Trophoblast cell (in vitro differentiated cells and primary cell): Measurements from ENCODE around the gene NME7.

Experiments used
- DNase-seq, 2 donors: peaks; one replicate each; pipeline ENCODE4 v3.0.0-alpha.2; 2016
- H2AFZ ChIP-seq: 2 replicates; pipeline ENCODE4 v1.6.1; 2013; ENCODE audit warnings: low read length, moderate library complexity, mild to moderate bottlenecking; ENCODE audit not compliant: insufficient read depth, poor library complexity
- H2AK5ac ChIP-seq: 2 replicates; pipeline ENCODE4 v1.6.1; 2013; ENCODE audit warnings: mild to moderate bottlenecking, low read length
- H2BK120ac ChIP-seq: 2 replicates; pipeline ENCODE4 v1.6.1; 2013; ENCODE audit warnings: low read length, mild to moderate bottlenecking, moderate library complexity; ENCODE audit not compliant: insufficient read depth, poor library complexity
- H2BK12ac ChIP-seq: 2 replicates; pipeline ENCODE4 v1.6.1; 2013; ENCODE audit warnings: mild to moderate bottlenecking, low read length, moderate library complexity
- H2BK5ac ChIP-seq: 2 replicates; pipeline ENCODE4 v1.6.1; 2013; ENCODE audit warnings: low read length, low read depth, moderate library complexity, mild to moderate bottlenecking; ENCODE audit not compliant: poor library complexity
- H3K14ac ChIP-seq: 2 replicates; pipeline ENCODE4 v1.6.1; 2013; ENCODE audit warnings: mild to moderate bottlenecking, low read length
- H3K18ac ChIP-seq: 2 replicates; pipeline ENCODE4 v1.6.1; 2013; ENCODE audit warnings: mild to moderate bottlenecking, low read length
- H3K23ac ChIP-seq: 2 replicates; pipeline ENCODE4 v1.6.1; 2013; ENCODE audit warnings: low read length
- H3K27ac ChIP-seq: 2 replicates; pipeline ENCODE4 v1.5.1; 2013; ENCODE audit warnings: low read depth, mild to moderate bottlenecking, inconsistent platforms, low read length, moderate library complexity
- H3K27me3 ChIP-seq: 2 replicates; pipeline ENCODE4 v1.6.1; 2013; ENCODE audit warnings: inconsistent platforms, mild to moderate bottlenecking, low read length, moderate library complexity; ENCODE audit not compliant: insufficient read depth
- H3K36me3 ChIP-seq, 2 experiments: 1 replicate in 1 of 2; 2 replicates in 1 of 2; pipeline ENCODE4 v1.6.1; 2013; ENCODE audit warnings: low read length in 2 of 2, mild to moderate bottlenecking in 2 of 2, moderate library complexity in 1 of 2; ENCODE audit not compliant: insufficient read depth in 2 of 2, control insufficient read depth in 1 of 2
- H3K4ac ChIP-seq: 2 replicates; pipeline ENCODE4 v1.6.1; 2013; ENCODE audit warnings: low read depth, mild to moderate bottlenecking, low read length, moderate library complexity
- H3K4me1 ChIP-seq, 2 experiments: 1 replicate in 1 of 2; 2 replicates in 1 of 2; pipeline ENCODE4 v1.6.1; 2013; ENCODE audit warnings: low read length in 2 of 2, mild to moderate bottlenecking in 2 of 2, moderate library complexity in 1 of 2; ENCODE audit not compliant: insufficient read depth in 2 of 2, control insufficient read depth in 1 of 2
- H3K4me2 ChIP-seq: 2 replicates; pipeline ENCODE4 v1.6.1; 2013; ENCODE audit warnings: inconsistent platforms, mild to moderate bottlenecking, low read length, moderate library complexity
- H3K4me3 ChIP-seq: 2 replicates; pipeline ENCODE4 v1.5.1; 2013; ENCODE audit warnings: mild to moderate bottlenecking, low read depth, low read length, inconsistent platforms
- H3K79me1 ChIP-seq: one replicate; pipeline ENCODE4 v1.6.1; 2013; ENCODE audit warnings: low read length
- H3K79me2 ChIP-seq: 2 replicates; pipeline ENCODE4 v1.6.1; 2013; ENCODE audit warnings: low read length, mild to moderate bottlenecking; ENCODE audit not compliant: control insufficient read depth, insufficient read depth, poor library complexity
- H3K9ac ChIP-seq: 2 replicates; pipeline ENCODE4 v1.6.1; 2013; ENCODE audit warnings: mild to moderate bottlenecking, low read length
- H3K9me3 ChIP-seq: 2 replicates; pipeline ENCODE4 v1.6.1; 2013; ENCODE audit warnings: low read depth, mild to moderate bottlenecking, control low read depth, inconsistent platforms, low read length; ENCODE audit not compliant: insufficient read depth
- H4K12ac ChIP-seq: 2 replicates; pipeline ENCODE4 v1.6.1; 2013; ENCODE audit warnings: low read depth, mild to moderate bottlenecking, low read length, moderate library complexity
- H4K8ac ChIP-seq: 2 replicates; pipeline ENCODE4 v1.6.1; 2013; ENCODE audit warnings: low read depth, mild to moderate bottlenecking, low read length, moderate library complexity
- H4K91ac ChIP-seq: one replicate; pipeline ENCODE4 v1.6.1; 2013; ENCODE audit warnings: low read depth, mild to moderate bottlenecking, low read length, moderate library complexity
- WGBS: extraction: QIAGEN DNeasy Blood & Tissue Kit; methylation state at CpG from one replicate; pipeline ENCODE4 v1.1.7; 2013; ENCODE audit warnings: missing lambda C conversion rate; ENCODE audit not compliant: insufficient read length, insufficient coverage; ENCODE audit errors: extremely low coverage; 5-methylcytosine and 5-hydroxymethylcytosine counted together

The NME7 gene

DNA sequence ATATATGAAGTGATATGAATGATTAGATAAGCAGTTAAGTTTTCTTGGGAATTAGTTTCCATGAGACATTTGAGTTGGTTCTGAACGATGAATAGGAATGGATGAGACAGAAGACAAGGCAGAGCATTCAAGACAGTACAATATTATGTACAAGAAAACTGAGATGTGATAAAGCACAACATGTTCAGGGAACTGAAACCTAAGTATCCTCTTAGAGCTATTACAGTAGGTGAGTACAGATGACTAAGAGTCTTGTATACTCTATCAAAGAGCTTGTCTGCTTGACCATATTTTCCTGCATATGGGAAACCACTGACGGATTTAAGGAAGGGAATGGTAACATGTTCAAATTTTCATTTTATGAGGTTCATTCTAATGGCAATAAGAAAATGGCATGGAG lies 61.6 kb downstream of the NME7 start:
- peaks cover 0 to 3% of the 10 kb centered on the region in 2 experiments for H3K4me1 ChIP-seq
- H3K27ac ChIP-seq, result no peak overlapping the region
- no peak overlapping the region for H2BK5ac ChIP-seq
- H3K27me3 ChIP-seq, result no peaks in the 10 kb centered on the region
- no peak overlapping the region for H3K23ac ChIP-seq
- H2AK5ac ChIP-seq, result no peak overlapping the region
- no peak overlapping the region for H4K12ac ChIP-seq
- H2BK12ac ChIP-seq, result no peak overlapping the region
- H3K79me2 ChIP-seq, result no peaks in the 10 kb centered on the region
- no CpG with 5 or more reads among the region's 2 CpGs for WGBS
- H3K4me3 ChIP-seq, result no peak overlapping the region
- H4K8ac ChIP-seq, result no peak overlapping the region
- H2AFZ ChIP-seq, result no peak overlapping the region
- no peak overlapping the region for H3K4ac ChIP-seq
- DNase-seq, result no peak
- no peak overlapping the region for H3K18ac ChIP-seq
- H3K4me2 ChIP-seq, result no peak overlapping the region
- H2BK120ac ChIP-seq, result no peak overlapping the region
- no peak overlapping the region for H3K9ac ChIP-seq
- no peaks in the 10 kb centered on the region for H3K36me3 ChIP-seq
- no peaks in the 10 kb centered on the region for H3K9me3 ChIP-seq
- H3K79me1 ChIP-seq, result no peaks in the 10 kb centered on the region
- no peak overlapping the region for H4K91ac ChIP-seq
- no peak overlapping the region for H3K14ac ChIP-seq

DNA sequence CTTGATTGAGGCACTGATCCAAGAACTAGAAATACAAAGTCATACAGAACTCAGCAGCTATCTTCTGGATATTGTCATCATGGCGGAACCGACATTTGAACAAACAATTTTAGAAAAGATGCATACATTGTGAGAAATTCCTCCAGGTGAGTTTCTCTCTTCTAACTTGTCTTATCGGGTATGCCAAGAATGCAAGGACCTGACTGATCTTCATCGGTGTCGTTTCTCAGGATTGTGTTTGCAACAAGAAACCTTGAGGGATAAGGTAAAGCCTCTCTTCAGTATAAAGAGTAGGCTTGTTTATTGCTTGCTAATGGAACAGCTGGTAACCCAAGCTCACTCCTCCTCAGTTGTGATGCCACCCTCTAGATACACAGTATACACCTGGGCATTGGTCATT lies 62.2 kb downstream of the NME7 start:
- no peak overlapping the region for H3K18ac ChIP-seq
- H3K23ac ChIP-seq, result no peak overlapping the region
- H2BK12ac ChIP-seq, result no peak overlapping the region
- no peak overlapping the region for H3K14ac ChIP-seq
- no peak overlapping the region for H4K91ac ChIP-seq
- no peak overlapping the region for H2BK120ac ChIP-seq
- no peak overlapping the region for H2AFZ ChIP-seq
- no peaks in the 10 kb centered on the region for H3K27me3 ChIP-seq
- H3K4me3 ChIP-seq, result no peak overlapping the region
- H2BK5ac ChIP-seq, result no peak overlapping the region
- no peaks in the 10 kb centered on the region for H3K36me3 ChIP-seq
- no peaks in the 10 kb centered on the region for H3K9me3 ChIP-seq
- no peak overlapping the region for H4K12ac ChIP-seq
- no peak overlapping the region for H3K27ac ChIP-seq
- peak; percentile 7 to 67 for DNase-seq
- H2AK5ac ChIP-seq, result no peak overlapping the region
- no peak overlapping the region for H3K4ac ChIP-seq
- no peak overlapping the region for H4K8ac ChIP-seq
- H3K79me1 ChIP-seq, result no peaks in the 10 kb centered on the region
- H3K4me2 ChIP-seq, result no peak overlapping the region
- WGBS, result no CpG with 5 or more reads among the region's 5 CpGs
- no peak overlapping the region for H3K9ac ChIP-seq
- H3K4me1 ChIP-seq, result peaks cover 0 to 3% of the 10 kb centered on the region in 2 experiments
- no peaks in the 10 kb centered on the region for H3K79me2 ChIP-seq

DNA sequence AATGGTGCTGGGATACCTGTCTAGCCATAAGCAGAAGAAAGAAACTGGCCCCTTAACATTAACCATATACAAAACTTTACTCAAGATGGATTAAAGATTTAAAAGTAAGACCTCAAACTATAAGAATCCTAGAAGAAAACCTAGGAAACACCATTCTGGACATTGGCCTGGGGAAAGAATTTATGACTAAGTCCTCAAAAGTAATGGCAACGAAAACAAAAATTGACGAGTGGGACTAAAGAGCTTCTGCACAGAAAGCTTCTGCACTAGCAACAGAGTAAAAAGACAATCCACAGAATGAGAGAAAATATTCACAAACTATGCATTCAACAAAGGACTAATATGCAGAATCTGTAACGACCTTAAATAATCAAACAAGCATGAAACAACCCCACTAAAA lies 66.7 kb downstream of the NME7 start:
- Histone ChIP-seq H3K27me3 (no peaks in the 10 kb centered on the region), H2BK120ac (no peak overlapping the region), H2AK5ac (no peak overlapping the region), H2BK12ac (no peak overlapping the region), H2AFZ (no peak overlapping the region), H3K18ac (no peak overlapping the region), H3K23ac (no peak overlapping the region), H3K9ac (no peak overlapping the region), H4K12ac (no peak overlapping the region), H3K14ac (no peak overlapping the region), H3K9me3 (no peaks in the 10 kb centered on the region), H3K79me2 (no peaks in the 10 kb centered on the region), H3K79me1 (no peaks in the 10 kb centered on the region), H3K27ac (no peak overlapping the region), H2BK5ac (no peak overlapping the region), H3K4ac (no peak overlapping the region), H4K8ac (no peak overlapping the region), H3K36me3 (no peaks in the 10 kb centered on the region), H3K4me2 (no peak overlapping the region), H4K91ac (no peak overlapping the region), H3K4me1 (peaks cover 0 to 3% of the 10 kb centered on the region in 2 experiments), H3K4me3 (no peak overlapping the region)
- no peak for DNase-seq
- WGBS, result no CpG with 5 or more reads among the region's 3 CpGs

DNA sequence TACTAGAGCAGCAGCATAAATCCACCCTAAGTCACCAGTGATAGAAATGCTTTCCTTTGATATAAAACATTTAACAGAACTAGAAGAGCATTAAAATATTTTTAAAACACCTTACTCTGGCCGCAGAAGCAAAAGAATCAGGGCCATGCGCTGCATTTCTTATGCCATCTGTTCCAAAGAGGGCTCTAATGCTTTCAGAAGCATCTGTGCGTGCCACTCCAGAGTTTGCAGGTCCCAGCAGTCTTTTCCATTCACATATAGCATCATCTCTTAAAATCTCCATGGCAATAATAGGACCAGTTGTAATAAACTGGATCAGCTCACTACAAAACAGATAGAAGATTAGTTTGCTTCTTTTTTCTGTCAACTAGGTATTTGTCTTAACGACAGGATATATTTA lies 69.2 kb downstream of the NME7 start:
- Histone ChIP-seq H3K27ac (no peak overlapping the region), H2BK12ac (no peak overlapping the region), H3K4ac (no peak overlapping the region), H3K18ac (no peak overlapping the region), H4K12ac (no peak overlapping the region), H3K4me3 (no peak overlapping the region), H3K79me1 (no peaks in the 10 kb centered on the region), H3K9me3 (no peaks in the 10 kb centered on the region), H2BK5ac (no peak overlapping the region), H3K79me2 (no peaks in the 10 kb centered on the region), H2AK5ac (no peak overlapping the region), H2BK120ac (no peak overlapping the region), H3K9ac (no peak overlapping the region), H3K4me2 (no peak overlapping the region), H4K91ac (no peak overlapping the region), H3K23ac (no peak overlapping the region), H3K27me3 (no peaks in the 10 kb centered on the region), H4K8ac (no peak overlapping the region), H3K4me1 (no peaks in the 10 kb centered on the region), H3K36me3 (no peaks in the 10 kb centered on the region), H3K14ac (no peak overlapping the region), H2AFZ (no peak overlapping the region)
- DNase-seq, result no peak
- WGBS, result no CpG with 5 or more reads among the region's 4 CpGs
